HEK293 (cell line): ENCODE data around the gene GTSE1.

ENCODE experiments used
- SETDB1 ChIP-seq: IDR thresholded peaks from one replicate; pipeline ENCODE4 v1.6.1; 2017; ENCODE audit warnings: mild to moderate bottlenecking, low read length, moderate library complexity, mixed read lengths; ENCODE audit not compliant: insufficient read length
- ZFHX2 ChIP-seq: fragments of 450-650 bp; formaldehyde crosslinking; conservative IDR thresholded peaks from 2 replicates; pipeline ENCODE4 v1.5.1; 2016; ENCODE audit warnings: missing biosample characterization, missing genetic modification characterization
- ZNF274 ChIP-seq, 2 experiments: fragments of 200-500 bp in 1 of 2; fragments of 450-650 bp in 1 of 2; sonication (Bioruptor generic) in 1 of 2; formaldehyde crosslinking in 1 of 2; IDR thresholded peaks; 2 replicates each; pipeline versions ENCODE4 v1.5.1 to v1.6.1; 2014 to 2016; ENCODE audit warnings: borderline replicate concordance in 1 of 2, inconsistent platforms in 1 of 2, low read length in 1 of 2, missing biosample characterization in 1 of 2, missing genetic modification characterization in 1 of 2
- ZNF510 ChIP-seq: fragments of 450-650 bp; formaldehyde crosslinking; IDR thresholded peaks from 2 replicates; pipeline ENCODE4 v1.5.1; 2018; ENCODE audit warnings: mild to moderate bottlenecking, missing genetic modification characterization, missing biosample characterization; ENCODE audit not compliant: insufficient replicate concordance
- ZNF654 ChIP-seq: fragments of 450-650 bp; formaldehyde crosslinking; IDR thresholded peaks from 2 replicates; pipeline ENCODE4 v1.5.1; 2016; ENCODE audit warnings: low read depth, missing biosample characterization, missing genetic modification characterization
- ZNF830 ChIP-seq: fragments of 450-650 bp; IDR thresholded peaks from 2 replicates; pipeline ENCODE4 v1.5.0; 2018; ENCODE audit warnings: missing biosample characterization, missing genetic modification characterization, low read depth, mild to moderate bottlenecking, moderate library complexity
- TF ChIP-seq, protein P1 (sequence below): fragments of 450-650 bp; formaldehyde crosslinking; IDR thresholded peaks from 2 replicates; pipeline ENCODE4 v1.5.1; 2016; ENCODE audit warnings: missing biosample characterization, missing genetic modification characterization
- TF ChIP-seq, protein P2 (sequence below): fragments of 450-650 bp; formaldehyde crosslinking; IDR thresholded peaks from 2 replicates; pipeline ENCODE4 v1.5.1; 2016; ENCODE audit warnings: missing biosample characterization, missing genetic modification characterization
- TF ChIP-seq, protein P3 (sequence below): fragments of 450-650 bp; formaldehyde crosslinking; IDR thresholded peaks from 2 replicates; pipeline ENCODE4 v1.5.1; 2016; ENCODE audit warnings: missing biosample characterization, missing genetic modification characterization

DNA sequence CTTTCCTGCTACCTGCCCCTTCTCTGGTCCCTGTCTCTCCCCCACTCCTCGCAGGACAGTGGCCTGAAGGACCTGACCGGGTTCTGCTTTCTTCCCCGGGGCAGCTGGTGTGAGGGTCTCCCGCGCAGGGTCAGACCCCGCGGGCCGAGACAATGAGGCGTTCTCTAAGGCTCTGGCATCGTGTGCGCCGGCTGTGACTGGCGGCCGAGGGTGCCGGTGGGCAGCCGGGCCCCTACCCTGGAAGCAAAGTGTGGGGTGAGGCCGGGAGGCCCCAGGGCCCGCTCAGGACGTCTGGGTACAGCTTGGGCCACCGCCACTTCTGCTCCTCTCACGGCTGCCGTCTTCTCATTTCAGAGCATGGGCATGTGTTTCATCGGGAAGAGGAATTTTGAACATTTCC, 55.1 kb downstream of the GTSE1 start:
- TF ChIP-seq, protein P1, sequence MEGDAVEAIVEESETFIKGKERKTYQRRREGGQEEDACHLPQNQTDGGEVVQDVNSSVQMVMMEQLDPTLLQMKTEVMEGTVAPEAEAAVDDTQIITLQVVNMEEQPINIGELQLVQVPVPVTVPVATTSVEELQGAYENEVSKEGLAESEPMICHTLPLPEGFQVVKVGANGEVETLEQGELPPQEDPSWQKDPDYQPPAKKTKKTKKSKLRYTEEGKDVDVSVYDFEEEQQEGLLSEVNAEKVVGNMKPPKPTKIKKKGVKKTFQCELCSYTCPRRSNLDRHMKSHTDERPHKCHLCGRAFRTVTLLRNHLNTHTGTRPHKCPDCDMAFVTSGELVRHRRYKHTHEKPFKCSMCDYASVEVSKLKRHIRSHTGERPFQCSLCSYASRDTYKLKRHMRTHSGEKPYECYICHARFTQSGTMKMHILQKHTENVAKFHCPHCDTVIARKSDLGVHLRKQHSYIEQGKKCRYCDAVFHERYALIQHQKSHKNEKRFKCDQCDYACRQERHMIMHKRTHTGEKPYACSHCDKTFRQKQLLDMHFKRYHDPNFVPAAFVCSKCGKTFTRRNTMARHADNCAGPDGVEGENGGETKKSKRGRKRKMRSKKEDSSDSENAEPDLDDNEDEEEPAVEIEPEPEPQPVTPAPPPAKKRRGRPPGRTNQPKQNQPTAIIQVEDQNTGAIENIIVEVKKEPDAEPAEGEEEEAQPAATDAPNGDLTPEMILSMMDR, result no peak
- TF ChIP-seq, protein P2, sequence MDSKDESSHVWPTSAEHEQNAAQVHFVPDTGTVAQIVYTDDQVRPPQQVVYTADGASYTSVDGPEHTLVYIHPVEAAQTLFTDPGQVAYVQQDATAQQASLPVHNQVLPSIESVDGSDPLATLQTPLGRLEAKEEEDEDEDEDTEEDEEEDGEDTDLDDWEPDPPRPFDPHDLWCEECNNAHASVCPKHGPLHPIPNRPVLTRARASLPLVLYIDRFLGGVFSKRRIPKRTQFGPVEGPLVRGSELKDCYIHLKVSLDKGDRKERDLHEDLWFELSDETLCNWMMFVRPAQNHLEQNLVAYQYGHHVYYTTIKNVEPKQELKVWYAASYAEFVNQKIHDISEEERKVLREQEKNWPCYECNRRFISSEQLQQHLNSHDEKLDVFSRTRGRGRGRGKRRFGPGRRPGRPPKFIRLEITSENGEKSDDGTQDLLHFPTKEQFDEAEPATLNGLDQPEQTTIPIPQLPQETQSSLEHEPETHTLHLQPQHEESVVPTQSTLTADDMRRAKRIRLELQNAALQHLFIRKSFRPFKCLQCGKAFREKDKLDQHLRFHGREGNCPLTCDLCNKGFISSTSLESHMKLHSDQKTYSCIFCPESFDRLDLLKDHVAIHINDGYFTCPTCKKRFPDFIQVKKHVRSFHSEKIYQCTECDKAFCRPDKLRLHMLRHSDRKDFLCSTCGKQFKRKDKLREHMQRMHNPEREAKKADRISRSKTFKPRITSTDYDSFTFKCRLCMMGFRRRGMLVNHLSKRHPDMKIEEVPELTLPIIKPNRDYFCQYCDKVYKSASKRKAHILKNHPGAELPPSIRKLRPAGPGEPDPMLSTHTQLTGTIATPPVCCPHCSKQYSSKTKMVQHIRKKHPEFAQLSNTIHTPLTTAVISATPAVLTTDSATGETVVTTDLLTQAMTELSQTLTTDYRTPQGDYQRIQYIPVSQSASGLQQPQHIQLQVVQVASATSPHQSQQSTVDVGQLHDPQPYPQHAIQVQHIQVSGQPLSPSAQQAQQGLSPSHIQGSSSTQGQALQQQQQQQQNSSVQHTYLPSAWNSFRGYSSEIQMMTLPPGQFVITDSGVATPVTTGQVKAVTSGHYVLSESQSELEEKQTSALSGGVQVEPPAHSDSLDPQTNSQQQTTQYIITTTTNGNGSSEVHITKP (tag by site-specific recombination), result no peak
- TF ChIP-seq SETDB1 (no peak), ZNF830 (tag by site-specific recombination) (no peak), ZNF274 (IDR thresholded peaks at IDR 0.05; ENCODE audit: low read length) (no peak), ZNF274 (tag by site-specific recombination; IDR thresholded peaks at IDR 0.05; ENCODE audit: borderline replicate concordance) (no peak), ZFHX2 (tag by site-specific recombination) (no peak), ZNF654 (tag by site-specific recombination) (no peak), ZNF510 (no peak)
- TF ChIP-seq, protein P3, sequence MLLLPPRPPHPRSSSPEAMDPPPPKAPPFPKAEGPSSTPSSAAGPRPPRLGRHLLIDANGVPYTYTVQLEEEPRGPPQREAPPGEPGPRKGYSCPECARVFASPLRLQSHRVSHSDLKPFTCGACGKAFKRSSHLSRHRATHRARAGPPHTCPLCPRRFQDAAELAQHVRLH (tag by site-specific recombination), result no peak
